ENCODE measurements around the gene FN1. TPM values are rescaled to one million over a fixed set of nuclear protein-coding genes. Genes with fewer than 3 reads are reported as not detected.

FN1 gene
- total RNA-seq, 4 donors from 2014 or later = 272 to 709 (median 375) TPM

GRCh38 chr2:215382480-215382879 is 53.4 kb downstream of the FN1 start:
- Histone ChIP-seq H3K4me3 (no peak overlapping the region), H3K4me1 (no peaks in the 10 kb centered on the region), H3K27ac (no peak overlapping the region), H3K36me3 (peaks cover 0 to 91% (median 3%) of the 10 kb centered on the region in 3 donors), H3K9me3 (no peaks in the 10 kb centered on the region), H3K27me3 (no peaks in the 10 kb centered on the region)
- TF ChIP-seq POLR2A (IDR thresholded peaks at IDR 0.05) = no peak
- TF ChIP-seq CTCF (IDR thresholded peaks at IDR 0.05) = no peak
- TF ChIP-seq EP300 (IDR thresholded peaks at IDR 0.05) = no peak
- no peak for DNase-seq (ENCODE audit: low spot score in 2 of 2)

GRCh38 chr2:215382011-215382410 is 53.9 kb downstream of the FN1 start:
- DNase-seq (ENCODE audit: low spot score in 2 of 2) = no peak
- Histone ChIP-seq H3K27me3 (no peaks in the 10 kb centered on the region), H3K4me3 (no peak overlapping the region), H3K27ac (no peak overlapping the region), H3K9me3 (no peaks in the 10 kb centered on the region), H3K4me1 (no peaks in the 10 kb centered on the region), H3K36me3 (peaks cover 0 to 91% (median 0%) of the 10 kb centered on the region in 3 donors)
- 93 to 94% methylated on average over 7 of the region's 7 CpGs for WGBS, 2 donors
- no peak for TF ChIP-seq POLR2A (IDR thresholded peaks at IDR 0.05)
- no peak for TF ChIP-seq EP300 (IDR thresholded peaks at IDR 0.05)
- TF ChIP-seq CTCF (IDR thresholded peaks at IDR 0.05) = no peak

DNA sequence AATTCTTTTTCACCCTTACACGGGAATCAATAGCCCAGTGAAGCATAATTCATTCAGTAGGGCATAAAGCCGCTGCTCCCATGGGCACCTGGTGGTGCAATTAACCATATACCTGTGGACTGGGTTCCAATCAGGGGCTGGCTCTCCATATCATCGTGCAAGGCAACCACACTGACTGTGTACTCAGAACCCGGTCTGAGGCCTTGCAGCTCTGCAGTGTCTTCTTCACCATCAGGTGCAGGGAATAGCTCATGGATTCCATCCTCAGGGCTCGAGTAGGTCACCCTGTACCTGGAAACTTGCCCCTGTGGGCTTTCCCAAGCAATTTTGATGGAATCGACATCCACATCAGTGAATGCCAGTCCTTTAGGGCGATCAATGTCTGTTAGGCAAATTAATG is 55.2 kb downstream of the FN1 start:
- WGBS, 2 donors = 92 to 93% methylated on average over 7 of the region's 7 CpGs
- H3K36me3 ChIP-seq = peaks cover 0 to 93% (median 7%) of the 10 kb centered on the region in 3 donors
- no peak overlapping the region for H3K4me3 ChIP-seq
- TF ChIP-seq EP300 (IDR thresholded peaks at IDR 0.05) (no peak), POLR2A (IDR thresholded peaks at IDR 0.05) (no peak), CTCF (IDR thresholded peaks at IDR 0.05) (no peak)
- no peaks in the 10 kb centered on the region for H3K27me3 ChIP-seq
- H3K9me3 ChIP-seq = no peaks in the 10 kb centered on the region
- H3K27ac ChIP-seq = no peak overlapping the region
- no peak for DNase-seq (ENCODE audit: low spot score in 2 of 2)
- H3K4me1 ChIP-seq = no peaks in the 10 kb centered on the region

- WGBS, 2 donors = 87 to 89% methylated on average over 6 of the region's 6 CpGs
- Histone ChIP-seq H3K36me3 (peaks cover 0 to 95% (median 7%) of the 10 kb centered on the region in 3 donors), H3K27me3 (no peaks in the 10 kb centered on the region), H3K9me3 (no peaks in the 10 kb centered on the region), H3K27ac (no peak overlapping the region), H3K4me3 (no peak overlapping the region), H3K4me1 (no peaks in the 10 kb centered on the region)
- TF ChIP-seq EP300 (IDR thresholded peaks at IDR 0.05) (no peak), POLR2A (IDR thresholded peaks at IDR 0.05) (no peak), CTCF (IDR thresholded peaks at IDR 0.05) (no peak)
- DNase-seq (ENCODE audit: low spot score in 2 of 2) = no peak
Measured at GRCh38 chr2:215379948-215380347, 55.9 kb downstream of the FN1 start.

DNA sequence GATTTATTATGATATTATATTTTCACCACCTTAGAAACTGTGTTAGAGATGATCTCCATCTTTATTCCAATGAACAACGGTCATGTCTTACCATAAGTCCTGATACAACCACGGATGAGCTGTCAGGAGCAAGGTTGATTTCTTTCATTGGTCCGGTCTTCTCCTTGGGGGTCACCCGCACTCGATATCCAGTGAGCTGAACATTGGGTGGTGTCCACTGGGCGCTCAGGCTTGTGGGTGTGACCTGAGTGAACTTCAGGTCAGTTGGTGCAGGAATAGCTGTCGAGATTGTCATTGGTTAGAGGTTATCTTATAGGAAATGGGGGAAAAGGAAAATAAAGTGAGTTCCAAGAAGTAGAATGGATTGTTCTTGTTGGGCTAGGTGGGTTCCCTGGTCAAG is 56.8 kb downstream of the FN1 start:
- 90 to 94% methylated on average over 7 of the region's 7 CpGs for WGBS, 2 donors
- no peak for TF ChIP-seq POLR2A (IDR thresholded peaks at IDR 0.05)
- TF ChIP-seq EP300 (IDR thresholded peaks at IDR 0.05) = no peak
- no peak for TF ChIP-seq CTCF (IDR thresholded peaks at IDR 0.05)
- H3K4me3 ChIP-seq = no peak overlapping the region
- H3K9me3 ChIP-seq = no peaks in the 10 kb centered on the region
- H3K36me3 ChIP-seq = peaks cover 0 to 95% (median 7%) of the 10 kb centered on the region in 3 donors
- DNase-seq (ENCODE audit: low spot score in 2 of 2) = no peak
- H3K4me1 ChIP-seq = no peaks in the 10 kb centered on the region
- no peak overlapping the region for H3K27ac ChIP-seq
- no peaks in the 10 kb centered on the region for H3K27me3 ChIP-seq
